Neutrophil (primary cell): ENCODE measurements around the gene JAKMIP1.

Experiments used
- H3K27ac ChIP-seq: fragments of 200-600 bp; sonication (generic); 2 replicates; pipeline ENCODE4 v1.5.1; 2016; ENCODE audit warnings: mild to moderate bottlenecking, moderate library complexity
- H3K27me3 ChIP-seq: fragments of 200-600 bp; sonication (generic); 2 replicates; pipeline ENCODE4 v1.6.0; 2016; ENCODE audit warnings: mild to moderate bottlenecking
- H3K36me3 ChIP-seq: fragments of 200-600 bp; sonication (generic); 2 replicates; pipeline ENCODE4 v1.5.1; 2017
- H3K4me1 ChIP-seq, 2 experiments: fragments of 200-600 bp in 1 of 2; sonication (generic) in 1 of 2; 1 replicate in 1 of 2; 2 replicates in 1 of 2; pipeline versions ENCODE4 v1.5.1 to v1.6.1; 2013 to 2016; ENCODE audit warnings: low read depth in 1 of 2, low read length in 1 of 2, mild to moderate bottlenecking in 1 of 2, moderate library complexity in 1 of 2; ENCODE audit not compliant: control insufficient read depth in 1 of 2, insufficient read depth in 1 of 2
- H3K4me3 ChIP-seq, 2 experiments: fragments of 200-600 bp in 1 of 2; sonication (generic) in 1 of 2; 1 replicate in 1 of 2; 2 replicates in 1 of 2; pipeline ENCODE4 v1.5.1; 2013 to 2016; ENCODE audit warnings: low read depth in 1 of 2, low read length in 1 of 2, mild to moderate bottlenecking in 1 of 2, moderate library complexity in 1 of 2
- H3K9me3 ChIP-seq: fragments of 200-600 bp; sonication (generic); 2 replicates; pipeline ENCODE4 v1.5.1; 2016
- TF ChIP-seq, protein P1 (sequence below): fragments of 200-600 bp; sonication (generic); IDR thresholded peaks from 2 replicates; pipeline ENCODE4 v1.5.1; 2016; ENCODE audit warnings: antibody characterized with exemption

The JAKMIP1 gene

DNA sequence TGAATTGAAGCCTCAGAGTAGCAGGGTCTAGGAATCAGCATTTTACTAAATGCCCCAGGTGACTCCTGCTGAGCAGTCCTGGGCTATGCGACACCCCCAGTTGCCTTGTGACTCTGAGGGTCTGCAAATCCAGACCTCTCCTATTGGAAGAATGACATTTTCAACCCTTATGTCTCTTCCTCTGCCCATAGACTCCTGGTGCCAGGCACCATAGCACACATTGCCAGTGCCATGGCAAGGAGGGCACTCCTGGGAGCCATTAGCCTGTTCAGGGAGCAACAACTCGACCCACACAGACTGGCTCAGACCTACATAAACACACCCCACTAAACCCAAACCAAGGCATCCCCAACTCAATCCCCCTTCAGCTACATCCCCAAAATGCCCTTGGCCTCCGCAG is 3.7 kb upstream of the JAKMIP1 start:
- no peaks in the 10 kb centered on the region for H3K4me1 ChIP-seq
- TF ChIP-seq, protein P1, sequence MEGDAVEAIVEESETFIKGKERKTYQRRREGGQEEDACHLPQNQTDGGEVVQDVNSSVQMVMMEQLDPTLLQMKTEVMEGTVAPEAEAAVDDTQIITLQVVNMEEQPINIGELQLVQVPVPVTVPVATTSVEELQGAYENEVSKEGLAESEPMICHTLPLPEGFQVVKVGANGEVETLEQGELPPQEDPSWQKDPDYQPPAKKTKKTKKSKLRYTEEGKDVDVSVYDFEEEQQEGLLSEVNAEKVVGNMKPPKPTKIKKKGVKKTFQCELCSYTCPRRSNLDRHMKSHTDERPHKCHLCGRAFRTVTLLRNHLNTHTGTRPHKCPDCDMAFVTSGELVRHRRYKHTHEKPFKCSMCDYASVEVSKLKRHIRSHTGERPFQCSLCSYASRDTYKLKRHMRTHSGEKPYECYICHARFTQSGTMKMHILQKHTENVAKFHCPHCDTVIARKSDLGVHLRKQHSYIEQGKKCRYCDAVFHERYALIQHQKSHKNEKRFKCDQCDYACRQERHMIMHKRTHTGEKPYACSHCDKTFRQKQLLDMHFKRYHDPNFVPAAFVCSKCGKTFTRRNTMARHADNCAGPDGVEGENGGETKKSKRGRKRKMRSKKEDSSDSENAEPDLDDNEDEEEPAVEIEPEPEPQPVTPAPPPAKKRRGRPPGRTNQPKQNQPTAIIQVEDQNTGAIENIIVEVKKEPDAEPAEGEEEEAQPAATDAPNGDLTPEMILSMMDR = no peak
- peaks cover 67% of the 10 kb centered on the region for H3K27me3 ChIP-seq
- no peaks in the 10 kb centered on the region for H3K9me3 ChIP-seq
- no peaks in the 10 kb centered on the region for H3K36me3 ChIP-seq
- H3K27ac ChIP-seq = no peak overlapping the region
- no peak overlapping the region for H3K4me3 ChIP-seq

GRCh38 chr4:6201580-6202091 is 1.3 kb upstream of the JAKMIP1 start:
- H3K9me3 ChIP-seq = no peaks in the 10 kb centered on the region
- TF ChIP-seq, protein P1 = no peak
- H3K36me3 ChIP-seq = no peaks in the 10 kb centered on the region
- no peaks in the 10 kb centered on the region for H3K4me1 ChIP-seq
- no peak overlapping the region for H3K27ac ChIP-seq
- peaks cover 83% of the 10 kb centered on the region for H3K27me3 ChIP-seq
- H3K4me3 ChIP-seq = no peak overlapping the region

DNA sequence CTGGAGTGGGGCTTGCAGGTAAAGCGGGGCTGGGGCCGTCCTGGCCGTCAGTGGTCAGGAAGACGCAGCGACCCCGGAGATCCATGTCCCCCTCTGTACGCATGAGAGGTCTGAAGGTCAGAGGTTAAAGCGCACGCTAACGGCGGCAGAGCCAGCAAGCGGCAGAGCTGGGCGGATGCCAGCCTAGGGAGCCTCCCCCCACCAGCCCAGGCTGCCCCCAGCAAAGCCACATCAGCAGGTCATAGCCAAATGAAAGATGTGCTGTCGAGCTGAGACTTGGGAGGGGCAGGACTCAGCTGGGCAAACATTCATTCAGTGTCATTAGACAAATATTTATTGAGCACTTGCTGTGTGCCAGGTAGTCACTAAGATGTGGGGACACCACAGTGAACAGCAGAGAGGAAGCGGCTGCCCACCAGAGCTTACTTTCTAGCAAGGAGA is 593 bp upstream of the JAKMIP1 start:
- Histone ChIP-seq H3K4me3 (no peak overlapping the region), H3K27me3 (peaks cover 89% of the 10 kb centered on the region), H3K4me1 (no peaks in the 10 kb centered on the region), H3K27ac (no peak overlapping the region), H3K9me3 (no peaks in the 10 kb centered on the region), H3K36me3 (no peaks in the 10 kb centered on the region)
- TF ChIP-seq, protein P1 = no peak

DNA sequence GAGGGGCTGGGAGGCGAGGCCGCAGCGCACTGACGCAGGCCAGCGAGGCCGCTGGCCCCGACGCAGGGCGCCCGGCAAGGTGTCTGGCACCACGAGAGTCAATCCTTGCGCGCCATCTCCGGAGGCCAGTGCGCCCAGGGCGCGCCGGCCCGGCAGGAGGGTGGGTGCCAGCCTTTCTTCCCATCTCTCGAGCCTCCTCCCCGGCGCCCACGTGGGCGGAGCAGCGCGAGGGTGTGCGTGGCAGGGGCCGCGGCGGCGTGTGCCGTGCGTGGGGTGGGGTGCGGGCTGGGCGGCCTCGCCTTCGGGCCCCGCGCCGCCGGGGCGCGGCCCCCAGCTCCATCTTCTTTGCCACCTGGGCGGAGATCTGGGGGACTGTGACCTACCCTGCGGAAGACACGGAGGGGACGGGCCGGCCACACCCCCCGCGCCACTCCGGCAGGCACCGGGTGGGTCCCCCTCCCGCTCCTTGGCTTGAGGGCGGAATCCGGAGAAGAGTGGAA is 877 bp downstream of the JAKMIP1 start:
- H3K4me1 ChIP-seq = no peaks in the 10 kb centered on the region
- TF ChIP-seq, protein P1 = no peak
- H3K9me3 ChIP-seq = no peaks in the 10 kb centered on the region
- no peak overlapping the region for H3K4me3 ChIP-seq
- H3K27me3 ChIP-seq = peaks cover 84% of the 10 kb centered on the region
- H3K27ac ChIP-seq = no peak overlapping the region
- H3K36me3 ChIP-seq = no peaks in the 10 kb centered on the region

- peaks cover 78% of the 10 kb centered on the region for H3K27me3 ChIP-seq
- TF ChIP-seq, protein P1 = no peak
- no peaks in the 10 kb centered on the region for H3K36me3 ChIP-seq
- H3K4me1 ChIP-seq = no peaks in the 10 kb centered on the region
- no peaks in the 10 kb centered on the region for H3K9me3 ChIP-seq
- H3K27ac ChIP-seq = no peak overlapping the region
- H3K4me3 ChIP-seq = no peak overlapping the region
Measured at GRCh38 chr4:6198768-6199421, 1.5 kb downstream of the JAKMIP1 start.
